ENCODE measurements around the gene SSR1. TPM values are rescaled to one million over a fixed set of nuclear protein-coding genes. Genes with fewer than 3 reads are reported as not detected.

The SSR1 gene
- total RNA-seq, result 10 to 100 TPM; 67.4 to 82.9 TPM

DNA sequence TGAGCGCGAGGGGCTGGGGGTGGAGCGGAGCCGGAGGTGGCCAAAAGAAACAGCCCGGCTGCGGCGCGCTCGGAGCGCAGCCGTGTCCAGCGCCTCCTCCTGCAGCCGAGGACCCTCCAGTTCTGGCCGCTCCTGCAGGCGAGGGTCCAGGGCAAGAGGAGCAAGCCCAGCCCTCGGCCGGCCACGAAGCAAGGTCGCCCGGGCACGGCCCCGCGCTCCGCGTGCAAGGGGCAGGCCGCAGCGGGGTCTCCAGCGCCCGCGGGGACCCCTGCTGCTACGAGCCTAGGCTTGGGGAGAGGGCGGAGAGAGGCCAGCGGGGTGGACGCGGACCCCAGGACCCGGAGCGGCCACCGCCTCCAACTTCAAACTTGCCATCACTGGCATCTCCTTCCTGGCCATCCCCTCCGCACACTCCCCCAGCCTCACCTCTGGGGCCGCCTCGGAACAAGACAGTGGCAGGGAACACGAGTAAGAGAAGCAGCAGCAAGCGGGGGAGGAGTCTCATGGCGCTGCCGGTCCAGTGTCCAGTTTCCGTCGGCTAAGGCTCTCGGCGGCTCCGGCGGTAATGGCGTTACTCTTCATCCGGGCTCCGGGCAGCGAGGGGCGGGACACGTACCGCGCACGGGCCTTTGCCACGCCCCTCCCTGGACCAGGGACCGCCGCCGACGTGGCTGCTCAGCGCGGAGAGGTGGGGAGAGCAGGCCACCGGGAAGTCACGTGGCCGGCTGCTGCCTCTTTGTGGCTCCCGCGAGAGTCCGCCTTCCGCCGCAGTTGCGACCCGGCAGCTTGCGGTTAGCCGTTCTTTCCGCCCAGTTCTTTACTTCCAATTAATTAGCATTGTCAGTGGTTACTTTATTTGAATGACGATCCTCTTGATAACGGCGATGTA, at the start of gene SSR1:
Gene SSR1 (minus strand): TSS at position 584 of the 889 bp plus-strand sequence. CDS start 79 bp downstream, at position 505.

Other genes starting within 250 kb of the SSR1 start
- gene RREB1, start 205.2 kb downstream of the SSR1 start, total RNA-seq, result 10 to 100 TPM; 25.5 to 30.6 TPM
- gene CAGE1, start 76.5 kb upstream of the SSR1 start, total RNA-seq, result under 1 TPM in 1 of 2 donors, not detected in 1; 0.33 TPM
- 10 to 100 TPM; 10.7 to 23.6 TPM for gene RIOK1, start 76.6 kb upstream of the SSR1 start, total RNA-seq
- gene DSP, start 228.5 kb upstream of the SSR1 start, total RNA-seq, result 1 to 10 TPM; 1.0 to 1.7 TPM